CD1c-positive myeloid dendritic cell (primary cell): ENCODE measurements around the gene SAMD14.
"Not testable (repeated sequence)": the region's sequence is repeated elsewhere in the genome, so short reads cannot be mapped to it uniquely, and the experiment has no call there.

Source experiments
- DNase-seq: peaks from one replicate; pipeline ENCODE4 v3.0.0-alpha.2; 2016; ENCODE audit errors: extremely low spot score

SAMD14 gene

DNA sequence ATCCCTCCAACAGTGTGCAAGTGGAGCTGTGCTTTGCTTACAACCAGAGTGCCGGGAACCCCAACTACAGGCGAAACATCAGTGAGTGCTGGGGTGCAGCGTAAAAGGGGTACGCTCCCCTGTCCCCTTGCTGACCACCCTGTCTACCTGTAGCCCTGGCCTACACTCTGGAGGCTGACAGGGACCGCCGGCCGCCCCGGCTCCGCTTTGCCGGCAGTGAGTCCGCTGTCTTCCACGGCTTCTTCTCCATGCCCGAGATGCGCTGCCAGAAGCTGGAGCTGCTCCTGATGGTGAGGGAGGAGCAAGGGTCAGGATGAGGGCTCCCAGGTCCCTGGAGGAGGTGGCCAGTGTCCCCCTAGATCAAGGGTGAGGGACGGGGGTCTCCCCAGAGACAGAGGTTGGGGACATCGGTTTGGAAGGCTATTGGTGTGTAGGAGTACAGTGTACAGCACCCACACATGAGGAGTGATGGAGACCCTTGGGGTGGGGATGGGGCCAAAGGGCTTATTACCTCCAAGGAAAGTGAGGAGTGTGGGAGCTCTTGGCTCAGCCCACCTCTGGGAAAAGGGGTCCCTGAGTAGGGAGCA, 54.4 kb downstream of the SAMD14 start:
- no peak for DNase-seq

DNA sequence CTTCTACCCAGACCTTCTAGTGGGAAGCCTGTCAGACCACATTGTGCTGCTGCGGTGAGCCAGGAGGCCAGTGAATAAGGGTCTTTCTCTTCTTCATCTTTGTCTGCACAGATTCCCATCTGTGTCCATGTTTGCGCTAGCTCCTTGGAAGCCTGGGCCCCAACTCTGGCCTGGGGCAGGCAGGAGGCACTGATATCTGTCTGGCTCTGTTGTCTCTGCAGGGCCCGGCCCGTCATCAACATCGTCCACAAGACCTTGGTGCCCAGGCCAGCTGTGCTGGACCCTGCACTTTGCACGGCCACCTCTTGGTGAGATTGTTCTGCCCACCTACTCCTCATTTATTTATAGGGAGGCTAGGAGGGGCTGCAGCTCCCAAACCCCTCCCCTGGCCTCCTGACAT, 55.7 kb downstream of the SAMD14 start:
- no peak for DNase-seq

DNA sequence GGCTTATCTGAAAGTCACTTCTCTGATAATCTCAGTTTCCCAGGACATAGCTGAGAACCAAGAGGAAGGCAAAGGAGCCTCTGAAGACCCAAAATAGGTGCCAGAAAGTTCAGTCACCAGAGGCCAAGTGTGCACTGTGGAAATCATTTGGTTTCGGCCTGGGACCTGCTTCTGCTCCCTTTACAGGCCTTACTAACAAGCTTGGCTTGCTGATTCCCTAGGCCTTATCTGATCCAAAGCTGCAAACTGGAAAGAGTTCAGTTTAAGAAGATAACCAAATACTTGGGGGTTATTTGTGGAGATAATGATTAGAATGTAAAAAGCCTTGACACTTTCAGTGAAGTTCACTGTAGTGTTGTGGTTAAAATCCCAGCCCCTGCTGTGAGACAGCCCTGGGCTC, 57.0 kb downstream of the SAMD14 start:
- no peak for DNase-seq

DNA sequence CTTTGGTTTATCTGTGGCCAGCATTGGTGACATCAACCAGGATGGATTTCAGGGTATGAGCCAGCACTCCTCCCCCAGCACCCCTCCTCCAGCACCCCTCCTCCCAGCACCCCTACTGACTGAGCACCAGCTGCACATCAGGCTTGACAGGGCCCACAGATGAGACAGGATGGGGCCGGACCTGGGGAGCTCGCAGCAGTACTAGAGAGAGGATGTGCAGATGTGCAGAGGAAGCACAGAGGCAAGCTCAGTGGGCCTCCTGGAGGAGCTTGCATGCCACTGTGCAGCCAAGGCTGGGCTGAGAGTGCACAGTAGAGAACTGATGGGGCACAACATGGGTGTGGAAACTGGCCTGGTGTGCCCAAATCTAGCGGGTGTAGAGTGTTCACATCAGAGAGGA, 57.8 kb downstream of the SAMD14 start:
- no peak for DNase-seq

DNA sequence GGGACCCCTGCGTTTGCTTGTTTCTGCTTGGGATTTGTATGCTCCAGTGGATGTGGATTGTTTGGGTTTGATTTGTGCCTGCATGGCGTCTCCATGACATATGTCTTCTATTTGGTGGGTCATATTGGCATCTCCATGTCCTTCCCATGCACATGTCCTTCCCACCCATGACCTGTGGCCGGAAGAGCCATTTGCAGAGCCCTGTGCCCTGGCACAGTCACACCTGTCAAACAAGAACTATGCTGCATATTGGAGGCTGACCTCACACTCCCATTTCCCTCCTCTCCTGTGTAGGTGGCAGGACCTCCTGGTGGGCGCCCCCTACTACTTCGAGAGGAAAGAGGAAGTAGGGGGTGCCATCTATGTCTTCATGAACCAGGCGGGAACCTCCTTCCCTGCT, 58.3 kb downstream of the SAMD14 start:
- no peak for DNase-seq

DNA sequence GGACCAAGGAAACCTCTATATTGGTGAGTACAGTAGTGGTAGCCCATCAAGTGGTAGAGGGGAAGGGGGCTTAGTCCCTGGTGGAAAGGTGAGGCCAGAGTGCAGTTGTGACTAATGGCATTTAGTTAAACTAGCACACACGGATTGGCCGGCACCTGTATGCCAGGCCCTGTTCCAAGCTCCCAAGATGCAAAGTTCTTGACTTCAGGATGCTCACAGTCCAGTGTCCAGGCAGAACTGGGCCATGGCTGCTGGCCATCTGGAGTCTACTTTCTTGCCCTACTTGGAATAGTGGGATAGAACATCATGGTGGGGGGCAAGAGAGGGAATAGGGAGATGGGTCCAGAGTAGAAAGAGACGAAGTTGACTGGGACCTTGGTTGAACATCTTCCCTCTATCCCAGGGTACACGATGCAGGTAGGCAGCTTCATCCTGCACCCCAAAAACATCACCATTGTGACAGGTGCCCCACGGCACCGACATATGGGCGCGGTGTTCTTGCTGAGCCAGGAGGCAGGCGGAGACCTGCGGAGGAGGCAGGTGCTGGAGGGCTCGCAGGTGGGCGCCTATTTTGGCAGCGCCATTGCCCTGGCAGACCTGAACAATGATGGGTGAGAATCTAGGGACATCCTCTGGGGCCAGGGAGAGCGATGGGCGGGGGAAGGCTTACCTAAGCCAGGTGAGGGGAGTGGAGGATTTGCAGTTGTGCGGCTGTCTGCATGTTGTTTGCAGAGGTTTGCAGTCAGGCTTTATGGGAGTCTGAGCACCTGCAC, 58.9 kb downstream of the SAMD14 start:
- DNase-seq, result no peak

DNA sequence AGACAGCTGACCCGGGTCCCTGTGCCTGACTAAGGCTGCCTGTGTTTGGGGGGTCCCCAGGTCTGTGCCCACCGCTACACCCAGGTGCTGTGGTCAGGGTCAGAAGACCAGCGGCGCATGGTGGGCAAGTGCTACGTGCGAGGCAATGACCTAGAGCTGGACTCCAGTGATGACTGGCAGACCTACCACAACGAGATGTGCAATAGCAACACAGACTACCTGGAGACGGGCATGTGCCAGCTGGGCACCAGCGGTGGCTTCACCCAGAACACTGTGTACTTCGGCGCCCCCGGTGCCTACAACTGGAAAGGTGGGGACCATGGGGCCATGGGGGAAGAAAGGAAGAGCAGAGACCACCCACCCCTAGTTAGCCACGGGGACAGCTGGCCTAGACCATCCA, 62.0 kb downstream of the SAMD14 start:
- no peak for DNase-seq

DNA sequence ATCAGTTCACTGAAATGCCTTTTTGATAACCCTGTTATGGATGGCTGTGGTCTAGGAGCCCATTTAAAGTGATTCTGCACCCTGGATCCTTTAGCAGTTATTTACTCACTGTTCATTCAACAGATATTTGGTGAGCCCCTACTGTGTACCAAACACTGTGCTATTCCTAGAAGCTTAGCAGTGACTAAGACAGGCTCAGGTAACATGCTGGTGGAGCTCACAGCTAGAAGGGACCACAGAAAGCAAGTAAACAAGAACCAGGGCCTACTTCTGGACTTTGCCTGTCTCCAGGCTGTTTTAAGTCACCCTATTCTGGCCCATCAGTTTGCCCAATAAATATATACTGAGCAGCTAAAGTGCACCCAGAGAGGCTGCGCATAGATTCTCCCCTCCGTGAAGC, 63.0 kb downstream of the SAMD14 start:
- no peak for DNase-seq

DNA sequence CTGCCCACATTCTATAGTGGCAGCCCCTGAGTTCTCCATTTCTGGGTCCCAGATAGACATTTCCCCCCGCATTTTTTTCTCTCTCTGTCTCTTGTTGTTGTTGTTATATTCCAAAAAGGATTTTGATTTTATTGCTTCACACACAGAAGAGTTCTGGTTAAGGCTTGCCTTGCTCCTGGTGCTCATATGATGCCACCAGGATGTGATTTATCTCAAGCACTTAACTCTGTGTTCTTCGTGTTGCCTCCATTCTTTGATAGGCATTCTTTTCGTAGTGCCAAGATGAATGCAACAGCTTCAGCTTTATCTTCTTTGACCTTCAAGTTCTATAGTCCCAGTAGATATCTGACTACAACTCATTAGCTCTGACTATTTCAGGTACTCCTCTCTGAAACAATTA, 64.9 kb downstream of the SAMD14 start:
- DNase-seq, result no peak

DNA sequence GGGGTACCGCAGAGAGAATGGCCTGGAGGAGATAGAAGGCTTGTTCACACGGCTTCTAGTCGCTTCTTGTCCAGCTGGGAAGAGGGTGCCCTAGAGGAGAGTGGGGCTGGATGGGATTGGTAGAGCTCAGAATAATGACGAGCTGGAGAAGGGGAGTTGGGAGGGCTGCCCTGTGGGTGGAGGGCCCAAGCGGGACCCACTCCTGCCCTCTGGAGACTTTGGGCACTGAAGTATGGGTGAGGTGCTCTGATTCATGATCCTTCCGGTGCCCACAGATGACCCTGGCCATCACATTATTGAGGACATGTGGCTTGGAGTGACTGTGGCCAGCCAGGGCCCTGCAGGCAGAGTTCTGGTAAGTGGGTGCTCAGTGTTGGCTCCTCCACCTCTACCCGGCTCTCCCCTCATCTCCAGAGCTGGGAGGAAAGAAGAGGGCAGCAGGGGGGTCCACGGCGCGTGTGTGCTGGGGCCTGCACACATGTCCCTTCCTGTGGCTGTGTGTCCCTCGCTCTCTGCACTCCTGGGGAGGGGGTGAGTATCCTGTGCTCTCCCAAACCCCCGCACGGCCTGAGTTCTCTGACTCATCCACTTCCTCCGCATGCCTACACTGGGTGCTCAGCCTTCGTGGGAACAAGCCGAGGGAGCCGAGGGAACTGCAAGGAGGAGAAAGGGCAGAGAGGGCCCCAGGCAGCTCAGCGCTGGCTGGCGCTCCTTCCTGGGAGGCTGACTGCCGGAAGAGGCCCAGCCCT, 65.5 kb downstream of the SAMD14 start:
- peak; percentile 81 for DNase-seq

DNA sequence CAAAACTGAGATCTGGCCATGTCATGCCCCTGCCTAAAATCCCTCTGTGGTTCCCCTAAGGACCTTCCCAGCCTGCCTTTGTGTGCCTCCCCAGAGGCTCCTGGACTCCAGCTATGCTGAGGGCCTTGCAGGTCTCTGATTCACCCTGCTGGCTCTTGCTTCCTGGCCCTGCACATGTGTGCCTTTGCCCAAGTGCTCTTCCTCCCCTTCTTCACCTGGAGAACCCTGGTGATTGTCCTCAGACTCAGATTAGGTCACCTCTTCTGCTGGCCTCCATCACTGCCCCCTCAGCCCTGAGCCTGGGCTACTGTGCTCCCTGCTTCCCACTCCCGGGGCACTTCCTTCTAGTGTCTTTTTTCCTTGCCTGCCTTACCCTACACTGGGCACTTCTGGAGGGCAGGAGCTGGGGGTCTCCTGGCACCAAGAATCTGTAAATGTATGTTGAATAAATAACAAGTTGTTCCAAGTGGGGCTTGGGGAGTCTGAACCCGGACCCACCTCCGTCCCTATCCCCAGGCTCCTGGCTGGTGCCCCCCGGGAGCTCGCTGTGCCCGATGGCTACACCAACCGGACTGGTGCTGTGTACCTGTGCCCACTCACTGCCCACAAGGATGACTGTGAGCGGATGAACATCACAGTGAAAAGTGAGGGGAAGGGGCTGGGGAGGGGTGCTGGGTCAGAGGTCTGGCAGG, 66.3 kb downstream of the SAMD14 start:
- peak; percentile 23 for DNase-seq

DNA sequence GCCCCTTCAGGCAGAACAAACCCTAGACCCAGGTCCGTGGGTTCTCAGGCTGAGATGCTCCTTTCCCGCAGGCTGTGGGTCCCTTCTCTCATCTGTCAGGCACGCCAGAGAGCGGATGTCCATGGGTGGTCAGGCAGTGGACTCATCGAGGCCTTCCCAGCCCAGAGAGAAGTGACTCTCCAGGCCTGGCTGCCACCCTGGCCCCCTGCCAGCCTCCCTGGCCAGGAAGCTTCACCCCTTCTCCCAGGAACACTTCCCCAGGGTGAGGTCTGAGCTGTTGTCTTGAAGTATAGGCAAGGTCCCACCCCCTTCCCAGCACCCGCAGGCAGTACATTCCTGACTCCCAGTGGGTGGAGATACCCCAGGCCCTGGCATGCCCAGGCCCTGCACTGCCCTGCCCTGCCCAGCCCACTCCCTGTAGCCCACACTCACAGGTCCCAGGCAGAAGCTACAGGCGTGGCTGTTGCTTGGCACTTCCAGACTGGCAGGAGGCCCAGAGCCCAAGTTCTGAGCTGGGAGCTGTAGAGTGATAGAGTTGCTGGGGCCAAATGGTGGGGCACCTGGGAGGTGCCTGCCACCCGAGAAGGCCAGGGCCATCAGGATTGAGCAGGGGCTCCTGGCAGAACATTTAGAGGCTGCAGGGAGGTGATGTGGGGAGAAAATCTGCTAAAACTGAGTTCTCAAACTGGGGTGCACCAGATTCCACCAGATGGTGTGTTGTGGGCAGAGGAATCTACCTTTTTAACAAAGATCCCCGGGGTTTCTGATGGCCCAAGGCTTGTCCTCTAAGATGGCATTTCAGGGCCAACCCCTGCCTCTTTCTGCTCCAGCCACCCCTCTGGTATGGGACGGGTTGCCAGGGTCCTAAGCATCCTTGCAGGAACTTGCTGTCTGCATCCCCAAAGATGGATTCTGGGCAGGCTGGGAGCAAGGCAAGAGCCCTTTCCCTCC, 67.4 kb downstream of the SAMD14 start:
- DNase-seq, result peak; percentile 19

DNA sequence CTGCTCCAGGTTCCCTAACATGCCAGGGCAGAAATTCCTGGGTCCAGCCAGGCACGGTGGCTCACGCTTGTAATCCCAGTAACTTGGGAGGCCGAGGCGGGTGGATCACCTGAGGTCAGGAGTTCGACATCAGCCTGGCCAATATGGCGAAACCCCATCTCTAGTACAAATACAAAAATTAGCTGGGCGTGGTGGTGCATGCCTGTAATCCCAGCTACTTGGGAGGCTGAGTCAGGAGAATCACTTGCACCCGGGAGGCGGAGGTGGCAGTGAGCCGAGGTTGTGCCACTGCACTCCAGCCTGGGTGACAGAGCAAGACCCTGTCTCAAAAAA, 68.3 kb downstream of the SAMD14 start:
- not testable (repeated sequence) for DNase-seq

DNA sequence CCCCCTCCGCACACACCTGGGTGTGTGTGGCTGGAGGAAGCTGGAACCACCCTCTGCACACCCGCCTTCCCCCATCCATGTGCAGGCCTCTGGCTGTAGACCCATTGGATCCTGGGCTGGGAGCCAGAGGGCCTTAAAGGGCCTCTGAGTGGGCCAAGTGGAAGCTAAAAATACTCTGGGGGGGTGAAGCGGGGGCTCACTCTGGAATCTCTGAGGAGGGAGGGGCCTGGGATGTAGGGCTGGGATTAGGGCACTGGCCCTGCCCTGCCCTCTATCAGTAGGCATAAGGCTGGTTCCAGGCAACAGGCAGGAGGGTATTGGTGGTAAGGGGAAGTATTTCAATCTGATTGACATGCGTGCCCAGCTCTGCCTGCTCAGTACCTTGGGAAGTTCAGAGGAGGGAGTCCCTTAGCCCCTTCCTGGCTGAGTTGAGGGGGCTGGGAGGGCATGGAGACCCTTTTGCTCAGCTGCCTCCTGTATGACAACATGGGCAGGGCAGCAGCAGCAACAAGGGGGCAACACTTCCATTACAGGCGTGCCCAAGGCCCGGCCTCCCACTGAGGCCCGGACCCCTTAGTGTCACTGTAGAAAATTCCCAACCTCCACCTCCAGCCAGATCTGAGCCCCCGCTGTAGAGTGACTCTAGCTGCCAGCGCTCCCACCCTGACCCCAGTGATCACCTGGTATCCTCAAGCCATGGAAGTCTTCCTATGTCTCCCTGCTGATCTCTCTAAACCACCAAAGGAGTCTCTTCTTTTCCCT, 68.8 kb downstream of the SAMD14 start:
- no peak for DNase-seq
